Measurements from ENCODE around the gene TPRN. TPM values are rescaled to one million over a fixed set of nuclear protein-coding genes. Genes with fewer than 3 reads are reported as not detected.

The TPRN gene
- total and polyA plus RNA-seq, 5 donors = 4.8 to 13.9 (median 7.9) TPM

DNA sequence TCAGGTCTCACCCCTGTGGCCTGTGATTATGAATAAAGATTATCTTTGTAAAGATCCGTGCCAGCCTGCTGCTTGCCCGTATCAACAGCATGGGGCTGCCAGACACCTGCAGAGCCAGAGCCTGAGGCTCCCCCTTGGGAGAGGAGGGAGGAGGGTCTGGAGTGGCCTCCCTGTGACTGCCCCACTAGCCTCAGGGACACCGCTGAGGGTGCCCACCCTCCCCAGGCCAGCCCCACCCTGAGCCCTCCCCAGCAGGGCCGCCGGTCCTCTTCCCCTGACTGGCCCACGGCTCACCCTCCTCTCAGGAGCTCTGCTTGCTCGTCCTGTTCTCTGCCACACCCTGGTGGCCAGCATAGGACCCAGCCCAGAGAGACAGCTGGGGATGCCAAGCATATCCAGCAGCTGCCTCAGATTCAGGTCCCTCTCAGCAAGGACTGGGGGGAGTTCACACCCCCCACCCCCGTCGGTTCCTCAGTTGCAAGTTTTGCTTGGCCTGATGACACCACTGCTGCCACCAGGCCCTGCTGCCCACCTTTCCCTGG lies 10.2 kb downstream of the TPRN start:
- Histone ChIP-seq H3K27me3 (ENCODE audit: control insufficient read depth, insufficient read depth) (no peaks in the 10 kb centered on the region), H3K9me3 (ENCODE audit: control insufficient read depth, low read length) (no peaks in the 10 kb centered on the region), H3K4me1 (ENCODE audit: control insufficient read depth, insufficient read depth, low read length) (peaks cover 12% of the 10 kb centered on the region), H3K27ac (ENCODE audit: low read length) (no peak overlapping the region), H3K4me3 (ENCODE audit: low read length) (no peak overlapping the region)
- WGBS = 81% methylated on average over 9 of the region's 9 CpGs
- ATAC-seq = no peak
- no peak for DNase-seq
- intact Hi-C loops (cut with DNase I) = no loop called here

DNA sequence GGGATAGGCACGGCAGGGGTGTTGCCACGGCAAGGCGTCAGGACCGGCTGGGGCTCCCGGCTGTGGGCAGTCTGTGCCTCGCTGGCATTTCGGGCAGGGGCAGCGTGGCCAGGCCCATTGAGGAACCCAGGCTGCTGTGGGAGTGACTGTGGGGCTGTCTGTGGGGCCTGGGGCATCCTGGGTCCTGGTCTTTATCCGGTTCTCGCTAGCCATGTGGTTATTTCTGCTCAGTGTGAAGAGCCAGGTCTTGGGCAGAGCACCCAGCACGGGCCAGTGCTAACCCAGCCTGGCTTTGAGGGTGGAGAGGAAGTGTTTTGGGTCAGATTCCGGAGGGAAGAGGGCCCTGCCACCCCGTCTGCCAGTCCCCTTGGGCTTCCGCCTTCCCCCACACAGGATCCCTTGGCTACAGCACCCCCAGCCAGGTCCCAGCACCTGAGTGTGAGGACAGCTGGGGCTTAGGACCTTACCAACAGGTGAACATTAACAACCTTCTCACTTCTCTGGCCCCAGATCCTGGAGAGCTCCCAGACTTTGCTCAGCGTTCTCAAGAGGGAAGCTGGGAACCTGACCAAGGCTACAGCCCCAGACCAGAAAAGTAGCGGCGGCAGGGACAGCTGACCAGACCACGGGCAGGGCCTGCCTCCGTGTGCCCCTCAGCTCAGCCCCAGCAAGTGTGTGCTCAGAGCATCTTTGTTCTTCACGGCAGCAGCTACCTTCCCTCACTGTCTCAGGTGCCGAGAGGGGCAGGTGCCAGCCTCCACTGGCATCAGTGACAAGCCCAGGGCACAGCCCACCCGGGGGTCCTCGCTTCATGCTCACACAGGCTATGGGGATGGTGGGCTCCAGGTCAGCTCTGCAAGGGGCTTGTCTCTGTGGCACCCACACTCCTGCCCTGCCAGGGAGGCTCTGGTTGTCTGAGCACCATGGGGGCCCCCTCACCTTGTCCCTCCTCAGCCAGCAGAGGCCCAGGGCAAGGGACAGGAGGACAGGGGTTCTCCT lies 10.9 kb downstream of the TPRN start:
- Histone ChIP-seq H3K27ac (ENCODE audit: low read length) (peak overlapping the region; percentile 66), H3K4me1 (ENCODE audit: control insufficient read depth, insufficient read depth, low read length) (peaks cover 12% of the 10 kb centered on the region), H3K9me3 (ENCODE audit: control insufficient read depth, low read length) (no peaks in the 10 kb centered on the region), H3K4me3 (ENCODE audit: low read length) (peak overlapping the region; percentile 71), H3K27me3 (ENCODE audit: control insufficient read depth, insufficient read depth) (no peaks in the 10 kb centered on the region)
- intact Hi-C loops (cut with DNase I) = no loop called here
- ATAC-seq (no peak), DNase-seq (no peak)
- WGBS = 31% methylated on average over 23 of the region's 23 CpGs

DNA sequence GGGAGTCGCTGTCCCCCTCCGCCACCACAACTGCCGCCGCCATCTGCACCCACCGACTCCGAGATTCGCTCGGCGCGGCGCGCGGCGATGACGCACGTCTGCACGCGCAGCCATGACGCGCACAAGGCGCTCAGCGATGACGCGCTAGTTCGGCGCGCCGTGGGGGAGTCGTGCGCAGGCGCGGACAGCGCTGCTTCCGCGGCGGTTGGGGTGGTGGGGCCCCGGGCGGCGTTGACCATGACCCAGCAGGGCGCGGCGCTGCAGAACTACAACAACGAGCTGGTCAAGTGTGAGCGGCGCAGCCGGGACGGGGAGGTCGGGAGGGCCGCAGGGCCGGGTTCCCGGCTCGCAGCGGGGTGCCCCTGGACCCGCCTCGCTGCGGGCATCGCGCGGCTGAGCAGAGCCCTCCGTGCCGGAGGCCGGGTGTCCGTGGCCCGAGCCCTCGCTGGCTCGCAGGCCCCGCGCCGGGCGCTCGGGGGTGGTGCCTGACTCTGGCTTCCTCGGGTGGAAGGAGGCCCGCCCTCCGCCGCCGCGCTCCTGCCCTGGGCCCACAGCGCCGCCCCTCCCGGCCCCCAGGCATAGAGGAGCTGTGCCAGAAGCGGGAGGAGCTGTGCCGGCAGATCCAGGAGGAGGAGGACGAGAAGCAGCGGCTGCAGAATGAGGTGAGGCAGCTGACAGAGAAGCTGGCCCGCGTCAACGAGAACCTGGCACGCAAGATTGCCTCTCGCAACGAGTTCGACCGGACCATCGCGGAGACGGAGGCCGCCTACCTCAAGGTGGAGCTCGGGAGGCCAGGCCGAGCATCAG lies 11.8 kb downstream of the TPRN start, which contains the start of the genes ANAPC2 and SSNA1:
TSS of gene ANAPC2 (minus strand) at position 71 of the 807 bp plus-strand sequence. CDS start at position 43, 28 bp downstream.
TSS of gene SSNA1 (plus strand) at position 187 of the 807 bp plus-strand sequence. CDS start at position 238, 51 bp downstream.
- whole genome bisulfite sequencing = under 1% methylated on average over 98 of the region's 98 CpGs
- peak; percentile 89 to 90 for ATAC-seq
- peaks cover 12% of the 10 kb centered on the region for H3K4me1 ChIP-seq (ENCODE audit: control insufficient read depth, insufficient read depth, low read length)
- no peaks in the 10 kb centered on the region for H3K9me3 ChIP-seq (ENCODE audit: control insufficient read depth, low read length)
- DNase-seq = peak; percentile 94 to 98 (median 98)
- peak within 1 kb of the TSS; percentile 66 for H3K27ac ChIP-seq (ENCODE audit: low read length)
- H3K27me3 ChIP-seq (ENCODE audit: control insufficient read depth, insufficient read depth) = no peaks in the 10 kb centered on the region
- intact Hi-C loops (cut with DNase I) = no loop called here
- H3K4me3 ChIP-seq (ENCODE audit: low read length) = peak within 1 kb of the TSS; percentile 71

DNA sequence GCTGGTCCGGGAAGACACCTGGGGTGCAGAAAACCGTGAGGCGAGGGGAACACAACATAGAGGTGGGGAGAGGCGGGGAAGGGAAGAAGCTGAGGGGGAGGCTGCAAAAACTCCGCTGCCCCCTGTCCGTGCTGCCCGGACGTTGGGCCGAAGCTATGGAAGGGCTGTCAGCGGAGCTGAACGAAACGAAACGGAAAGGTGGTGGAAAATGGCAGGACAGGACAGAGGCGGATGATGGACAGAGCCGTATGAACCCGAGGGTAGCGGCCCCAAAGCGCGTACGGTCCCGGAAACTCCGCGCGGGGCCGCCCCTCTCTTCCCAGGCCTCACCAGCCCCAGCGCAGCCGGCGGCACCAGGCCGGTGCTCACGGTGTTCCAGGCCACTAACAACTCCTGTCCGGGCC lies 12.5 kb downstream of the TPRN start:
- no peak for ATAC-seq
- H3K4me1 ChIP-seq (ENCODE audit: control insufficient read depth, insufficient read depth, low read length) = peaks cover 12% of the 10 kb centered on the region
- H3K4me3 ChIP-seq (ENCODE audit: low read length) = peak overlapping the region; percentile 71
- WGBS = under 1% methylated on average over 31 of the region's 31 CpGs
- intact Hi-C loops (cut with DNase I) = no loop called here
- peak overlapping the region; percentile 31 for H3K27ac ChIP-seq (ENCODE audit: low read length)
- DNase-seq = no peak
- H3K27me3 ChIP-seq (ENCODE audit: control insufficient read depth, insufficient read depth) = no peaks in the 10 kb centered on the region
- no peaks in the 10 kb centered on the region for H3K9me3 ChIP-seq (ENCODE audit: control insufficient read depth, low read length)

DNA sequence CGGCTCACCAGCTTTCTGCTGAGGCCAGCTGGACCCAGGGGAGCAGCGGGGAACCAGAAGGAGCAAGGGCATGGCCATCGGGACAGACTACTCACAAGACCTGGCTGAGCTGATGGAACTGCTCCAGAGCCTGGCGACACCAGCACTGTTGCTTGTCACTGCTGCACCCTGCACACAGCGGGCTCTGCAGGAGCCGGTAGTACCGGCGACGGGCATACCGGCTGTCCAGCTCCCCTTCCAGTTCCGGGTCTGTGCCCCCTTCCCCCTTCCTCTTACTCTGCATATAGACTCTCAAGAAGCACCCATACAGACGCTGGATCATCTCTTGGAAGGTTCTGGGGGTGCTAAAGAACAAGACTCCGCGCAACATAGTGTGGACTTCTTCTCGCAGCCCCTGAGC lies 13.2 kb downstream of the TPRN start:
- intact Hi-C loops (cut with DNase I) = no loop called here
- H3K9me3 ChIP-seq (ENCODE audit: control insufficient read depth, low read length) = no peaks in the 10 kb centered on the region
- no peak overlapping the region for H3K27ac ChIP-seq (ENCODE audit: low read length)
- WGBS = 85% methylated on average over 15 of the region's 15 CpGs
- ATAC-seq = no peak
- no peak for DNase-seq
- no peaks in the 10 kb centered on the region for H3K27me3 ChIP-seq (ENCODE audit: control insufficient read depth, insufficient read depth)
- H3K4me1 ChIP-seq (ENCODE audit: control insufficient read depth, insufficient read depth, low read length) = peaks cover 12% of the 10 kb centered on the region
- H3K4me3 ChIP-seq (ENCODE audit: low read length) = peak overlapping the region; percentile 71

DNA sequence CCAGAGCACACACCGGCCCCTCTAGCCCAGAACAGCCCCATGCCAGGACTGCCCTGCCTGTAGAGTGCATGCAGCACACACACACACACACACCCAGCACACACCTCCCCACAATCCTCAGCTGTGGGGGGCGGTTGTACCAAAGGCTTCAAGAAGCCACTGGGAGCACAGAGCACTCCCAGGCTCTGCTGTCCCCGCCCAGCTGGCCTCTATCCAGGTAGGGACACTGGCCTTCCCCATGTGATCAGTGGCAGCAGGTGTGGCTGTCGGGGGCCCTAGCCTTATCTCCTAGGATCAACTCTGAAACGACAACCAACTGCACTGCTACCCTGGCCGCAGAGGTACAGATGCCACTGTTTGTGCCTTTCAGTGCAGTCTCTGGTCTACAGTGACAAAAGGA lies 14.2 kb downstream of the TPRN start:
- no peak overlapping the region for H3K4me3 ChIP-seq (ENCODE audit: low read length)
- ATAC-seq = no peak
- H3K27ac ChIP-seq (ENCODE audit: low read length) = no peak overlapping the region
- no peak for DNase-seq
- H3K27me3 ChIP-seq (ENCODE audit: control insufficient read depth, insufficient read depth) = no peaks in the 10 kb centered on the region
- intact Hi-C loops (cut with DNase I) = no loop called here
- H3K9me3 ChIP-seq (ENCODE audit: control insufficient read depth, low read length) = no peaks in the 10 kb centered on the region
- H3K4me1 ChIP-seq (ENCODE audit: control insufficient read depth, insufficient read depth, low read length) = peaks cover 12% of the 10 kb centered on the region
- 79% methylated on average over 6 of the region's 6 CpGs for WGBS

DNA sequence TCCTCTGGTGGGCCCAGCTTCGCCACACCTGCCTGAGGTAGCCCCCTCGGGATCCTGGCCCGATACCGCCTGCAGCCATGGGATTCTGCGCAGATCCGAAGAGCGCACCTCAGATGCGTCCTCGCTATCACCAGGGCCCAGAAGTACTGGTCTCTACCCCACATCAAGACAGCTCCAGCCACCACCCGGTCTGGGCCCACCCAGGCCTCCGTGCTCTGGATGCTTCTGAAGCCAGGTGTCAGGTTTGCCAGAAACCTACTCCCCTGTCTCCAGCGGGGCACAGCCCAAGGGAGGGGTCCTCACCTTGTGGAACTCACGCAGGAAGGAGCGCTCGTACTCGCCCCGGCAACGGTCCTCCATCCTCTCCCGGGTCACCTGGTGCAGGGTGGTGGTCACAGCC lies 14.6 kb downstream of the TPRN start:
- H3K27me3 ChIP-seq (ENCODE audit: control insufficient read depth, insufficient read depth) = no peaks in the 10 kb centered on the region
- ATAC-seq (no peak), DNase-seq (no peak)
- WGBS = 92% methylated on average over 19 of the region's 19 CpGs
- H3K9me3 ChIP-seq (ENCODE audit: control insufficient read depth, low read length) = no peaks in the 10 kb centered on the region
- intact Hi-C loops (cut with DNase I) = no loop called here
- no peak overlapping the region for H3K4me3 ChIP-seq (ENCODE audit: low read length)
- no peak overlapping the region for H3K27ac ChIP-seq (ENCODE audit: low read length)
- peaks cover 12% of the 10 kb centered on the region for H3K4me1 ChIP-seq (ENCODE audit: control insufficient read depth, insufficient read depth, low read length)

DNA sequence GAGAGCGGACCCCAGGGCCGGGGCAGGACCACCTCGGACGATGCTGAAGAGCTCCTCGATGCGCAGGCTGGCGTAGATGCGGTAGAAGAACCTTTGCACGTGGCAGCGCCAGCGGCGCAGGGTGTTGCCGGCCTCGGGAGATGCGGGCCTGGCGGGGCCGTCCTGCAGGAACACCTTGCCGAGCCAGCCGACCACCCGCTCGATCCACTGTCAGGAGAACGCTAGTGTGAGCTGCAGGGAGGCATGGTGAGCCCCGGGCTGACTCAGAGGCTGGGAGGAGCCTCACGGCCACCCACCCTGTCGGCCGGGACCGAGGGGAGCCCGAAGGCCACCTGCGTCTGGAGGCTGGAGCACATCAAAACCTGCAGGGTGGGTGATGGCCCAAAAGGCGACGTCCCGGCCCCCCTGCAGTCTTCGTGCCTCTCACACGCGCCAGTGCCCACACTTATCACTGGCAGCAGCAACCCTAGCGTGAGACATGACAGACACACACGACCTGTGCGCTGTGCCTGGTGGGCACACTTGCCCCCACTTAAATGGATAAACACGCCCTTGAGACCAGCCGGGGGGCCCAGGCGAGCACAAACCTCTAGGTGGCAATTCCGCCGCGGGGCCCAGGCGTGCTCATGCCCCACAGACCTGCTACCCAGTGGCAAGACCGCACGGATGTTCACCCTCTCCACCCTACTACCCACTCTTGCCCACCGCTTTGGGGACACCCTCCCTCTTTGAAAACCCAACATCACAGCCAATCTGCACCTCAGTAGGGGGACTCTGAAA lies 15.5 kb downstream of the TPRN start:
- Histone ChIP-seq H3K27ac (ENCODE audit: low read length) (no peak overlapping the region), H3K27me3 (ENCODE audit: control insufficient read depth, insufficient read depth) (no peaks in the 10 kb centered on the region), H3K4me3 (ENCODE audit: low read length) (no peak overlapping the region), H3K4me1 (ENCODE audit: control insufficient read depth, insufficient read depth, low read length) (peaks cover 12% of the 10 kb centered on the region), H3K9me3 (ENCODE audit: control insufficient read depth, low read length) (no peaks in the 10 kb centered on the region)
- DNase-seq (no peak), ATAC-seq (no peak)
- intact Hi-C loops (cut with DNase I) = no loop called here
- 93% methylated on average over 48 of the region's 48 CpGs for WGBS

DNA sequence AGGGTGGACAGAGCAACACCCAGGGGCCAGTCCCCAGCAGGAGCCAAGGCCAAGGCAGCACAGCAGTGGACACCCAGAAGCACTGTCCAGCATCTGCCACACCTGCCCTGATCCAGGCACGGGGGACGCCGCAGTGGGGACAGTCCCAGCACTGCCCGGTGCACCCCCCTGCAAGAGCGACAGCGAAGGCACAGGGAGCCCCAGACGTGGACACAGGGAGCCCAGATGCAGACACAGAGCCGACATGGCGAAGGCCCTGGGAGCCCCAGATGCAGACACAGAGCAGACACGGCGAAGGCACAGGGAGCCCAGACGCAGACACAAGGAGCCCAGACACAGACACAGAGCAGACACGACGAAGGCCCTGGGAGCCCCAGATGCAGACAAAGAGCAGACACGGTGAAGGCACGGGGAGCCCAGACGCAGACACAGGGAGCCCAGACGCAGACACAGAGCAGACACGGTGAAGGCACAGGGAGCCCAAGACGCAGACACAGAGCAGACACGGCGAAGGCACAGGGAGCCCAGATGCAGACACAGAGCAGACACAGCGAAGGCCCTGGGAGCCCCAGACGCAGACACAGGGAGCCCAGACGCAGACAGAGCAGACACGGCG lies 16.5 kb downstream of the TPRN start:
- intact Hi-C loops (cut with DNase I) = no loop called here
- DNase-seq (no peak), ATAC-seq (no peak)
- no peaks in the 10 kb centered on the region for H3K9me3 ChIP-seq (ENCODE audit: control insufficient read depth, low read length)
- 93% methylated on average over 27 of the region's 27 CpGs for WGBS
- no peak overlapping the region for H3K27ac ChIP-seq (ENCODE audit: low read length)
- no peaks in the 10 kb centered on the region for H3K27me3 ChIP-seq (ENCODE audit: control insufficient read depth, insufficient read depth)
- H3K4me1 ChIP-seq (ENCODE audit: control insufficient read depth, insufficient read depth, low read length) = peaks cover 9% of the 10 kb centered on the region
- no peak overlapping the region for H3K4me3 ChIP-seq (ENCODE audit: low read length)

DNA sequence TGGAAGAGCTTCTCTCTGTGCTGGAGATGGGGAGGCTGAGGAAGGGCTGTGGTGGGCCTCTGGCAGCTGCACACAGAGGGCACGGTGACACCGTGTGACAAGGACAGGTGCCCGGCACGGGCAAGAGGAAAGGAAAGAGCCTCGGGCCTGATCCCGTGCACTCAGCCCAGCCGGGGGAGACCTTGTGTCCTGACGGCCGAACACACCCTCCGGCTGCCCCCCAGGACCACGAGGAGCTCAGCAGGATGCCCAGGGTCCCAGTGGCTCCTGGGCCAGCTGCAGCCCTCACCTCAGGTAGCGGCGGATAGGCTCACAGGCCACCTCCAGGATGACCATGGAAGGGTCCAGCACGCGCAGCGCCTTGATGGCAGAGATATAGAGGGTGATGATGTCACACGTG lies 17.7 kb downstream of the TPRN start:
- H3K27me3 ChIP-seq (ENCODE audit: control insufficient read depth, insufficient read depth) = no peaks in the 10 kb centered on the region
- intact Hi-C loops (cut with DNase I) = no loop called here
- peaks cover 9% of the 10 kb centered on the region for H3K4me1 ChIP-seq (ENCODE audit: control insufficient read depth, insufficient read depth, low read length)
- no peak for ATAC-seq
- no peaks in the 10 kb centered on the region for H3K9me3 ChIP-seq (ENCODE audit: control insufficient read depth, low read length)
- WGBS = 88% methylated on average over 17 of the region's 17 CpGs
- H3K27ac ChIP-seq (ENCODE audit: low read length) = no peak overlapping the region
- DNase-seq = no peak
- no peak overlapping the region for H3K4me3 ChIP-seq (ENCODE audit: low read length)
